Measurements from ENCODE around the gene GMNN. TPM values are rescaled to one million over a fixed set of nuclear protein-coding genes. Genes with fewer than 3 reads are reported as not detected.

GMNN gene
- total and polyA plus RNA-seq, 4 donors: 11.4 to 18.3 (median 13.8) TPM

DNA sequence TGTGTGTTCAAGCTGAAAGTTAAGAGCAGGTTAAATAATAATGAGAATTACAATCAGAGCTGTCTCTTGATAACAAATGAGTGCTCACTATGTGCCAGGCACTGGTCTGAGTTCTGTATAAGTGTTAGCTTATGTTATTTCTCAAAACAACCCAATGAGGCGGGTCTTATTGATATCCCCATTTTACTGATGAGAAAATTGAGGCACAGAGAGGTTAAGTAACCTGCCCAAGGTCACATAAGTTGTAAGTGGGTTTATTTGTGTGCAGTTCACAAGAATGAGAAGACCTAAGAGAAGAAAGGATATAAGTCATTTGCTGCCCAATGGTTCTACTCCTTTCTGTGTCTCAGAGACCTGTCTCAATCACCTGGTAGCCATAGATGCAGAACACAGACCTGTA, 58.1 kb downstream of the GMNN start:
- ATAC-seq (ENCODE audit: insufficient read depth, low FRiP score): no peak
- WGBS, 2 donors: 97 to 98% methylated on average over 1 of the region's 1 CpG
- H3K4me1 ChIP-seq (ENCODE audit: control insufficient read depth in 5 of 5, insufficient read depth in 5 of 5, low read length in 5 of 5): peaks cover 0 to 3% (median 0%) of the 10 kb centered on the region in 5 donors
- H3K4me3 ChIP-seq: no peak overlapping the region
- no peaks in the 10 kb centered on the region for H3K9me3 ChIP-seq (ENCODE audit: control insufficient read depth in 4 of 4, insufficient read depth in 3 of 4, low read length in 3 of 4)
- TF ChIP-seq, protein P1, sequence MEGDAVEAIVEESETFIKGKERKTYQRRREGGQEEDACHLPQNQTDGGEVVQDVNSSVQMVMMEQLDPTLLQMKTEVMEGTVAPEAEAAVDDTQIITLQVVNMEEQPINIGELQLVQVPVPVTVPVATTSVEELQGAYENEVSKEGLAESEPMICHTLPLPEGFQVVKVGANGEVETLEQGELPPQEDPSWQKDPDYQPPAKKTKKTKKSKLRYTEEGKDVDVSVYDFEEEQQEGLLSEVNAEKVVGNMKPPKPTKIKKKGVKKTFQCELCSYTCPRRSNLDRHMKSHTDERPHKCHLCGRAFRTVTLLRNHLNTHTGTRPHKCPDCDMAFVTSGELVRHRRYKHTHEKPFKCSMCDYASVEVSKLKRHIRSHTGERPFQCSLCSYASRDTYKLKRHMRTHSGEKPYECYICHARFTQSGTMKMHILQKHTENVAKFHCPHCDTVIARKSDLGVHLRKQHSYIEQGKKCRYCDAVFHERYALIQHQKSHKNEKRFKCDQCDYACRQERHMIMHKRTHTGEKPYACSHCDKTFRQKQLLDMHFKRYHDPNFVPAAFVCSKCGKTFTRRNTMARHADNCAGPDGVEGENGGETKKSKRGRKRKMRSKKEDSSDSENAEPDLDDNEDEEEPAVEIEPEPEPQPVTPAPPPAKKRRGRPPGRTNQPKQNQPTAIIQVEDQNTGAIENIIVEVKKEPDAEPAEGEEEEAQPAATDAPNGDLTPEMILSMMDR (IDR thresholded peaks at IDR 0.05; ENCODE audit: control extremely low read depth, extremely low read depth): no peak
- H3K9ac ChIP-seq (ENCODE audit: insufficient read depth in 1 of 2, low read length in 2 of 2): no peak overlapping the region
- H3K27ac ChIP-seq (ENCODE audit: low read depth in 1 of 2, low read length in 1 of 2): no peak overlapping the region
- DNase-seq: no peak
- no peaks in the 10 kb centered on the region for H3K27me3 ChIP-seq (ENCODE audit: control insufficient read depth in 3 of 3, insufficient read depth in 3 of 3, low read length in 2 of 3)
- H3K36me3 ChIP-seq (ENCODE audit: control insufficient read depth in 4 of 4, insufficient read depth in 4 of 4, low read length in 4 of 4): peaks cover 0 to 5% (median 0%) of the 10 kb centered on the region in 4 donors

DNA sequence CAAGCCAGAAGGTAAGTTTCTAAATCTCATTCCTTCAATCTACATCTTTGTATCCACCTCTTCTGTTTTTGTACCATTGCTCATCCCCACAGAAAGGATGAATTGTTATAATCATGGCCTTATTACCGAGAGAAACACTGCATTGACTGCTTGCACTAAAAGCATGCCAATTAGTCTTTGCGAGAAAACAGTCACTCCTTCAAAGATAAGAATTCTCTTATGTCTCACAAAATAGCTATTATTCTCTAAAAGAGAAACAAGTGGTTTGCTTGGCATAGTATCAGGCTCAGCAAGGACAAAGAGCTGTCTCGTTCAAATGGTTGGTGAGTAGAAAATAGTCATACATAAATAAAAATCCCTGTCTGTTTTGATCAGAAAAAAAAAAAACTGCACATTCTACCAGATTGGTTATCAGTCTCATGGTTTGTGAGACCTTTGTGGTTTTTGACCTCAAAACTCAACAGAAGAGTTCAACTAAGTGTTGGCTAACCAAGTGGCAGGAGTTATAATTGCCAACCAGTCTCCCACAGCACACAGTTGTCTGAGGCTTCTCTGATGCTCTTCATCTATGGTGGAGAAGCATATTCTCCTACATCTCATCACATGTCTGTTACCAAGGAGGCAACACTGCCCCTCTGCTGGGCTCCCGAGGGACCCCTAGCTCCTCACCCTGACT, 59.1 kb downstream of the GMNN start:
- TF ChIP-seq, protein P1 (IDR thresholded peaks at IDR 0.05; ENCODE audit: control extremely low read depth, extremely low read depth): no peak
- Histone ChIP-seq H3K27me3 (ENCODE audit: control insufficient read depth in 3 of 3, insufficient read depth in 3 of 3, low read length in 2 of 3) (no peaks in the 10 kb centered on the region), H3K36me3 (ENCODE audit: control insufficient read depth in 4 of 4, insufficient read depth in 4 of 4, low read length in 4 of 4) (peaks cover 0 to 4% (median 0%) of the 10 kb centered on the region in 4 donors), H3K27ac (ENCODE audit: low read depth in 1 of 2, low read length in 1 of 2) (no peak overlapping the region), H3K4me3 (no peak overlapping the region), H3K4me1 (ENCODE audit: control insufficient read depth in 5 of 5, insufficient read depth in 5 of 5, low read length in 5 of 5) (peaks cover 0 to 3% (median 0%) of the 10 kb centered on the region in 5 donors), H3K9ac (ENCODE audit: insufficient read depth in 1 of 2, low read length in 2 of 2) (no peak overlapping the region), H3K9me3 (ENCODE audit: control insufficient read depth in 4 of 4, insufficient read depth in 3 of 4, low read length in 3 of 4) (no peaks in the 10 kb centered on the region)
- DNase-seq (no peak), ATAC-seq (ENCODE audit: insufficient read depth, low FRiP score) (no peak)
- 93 to 94% methylated on average over 4 of the region's 4 CpGs for WGBS, 2 donors

Other genes with a start within 250 kb of the GMNN start
- 1 to 10 TPM; 1.1 to 2.9 TPM for gene KIAA0319, start 128.7 kb upstream of the GMNN start, total RNA-seq
- gene KIAA0319, start 128.7 kb upstream of the GMNN start, polyA plus RNA-seq: under 1 TPM; 0.38 to 0.59 TPM
- 10 to 100 TPM; 36.8 to 56.8 TPM for gene TDP2, start 108.0 kb upstream of the GMNN start, total RNA-seq
- gene TDP2, start 108.0 kb upstream of the GMNN start, polyA plus RNA-seq: 10 to 100 TPM; 40.7 to 42.9 TPM
- 10 to 100 TPM in 1 of 2 donors, 1 to 10 TPM in 1; 4.7 to 14.1 TPM for gene ACOT13, start 107.9 kb upstream of the GMNN start, total RNA-seq
- 10 to 100 TPM; 14.6 to 59.3 TPM for gene ACOT13, start 107.9 kb upstream of the GMNN start, polyA plus RNA-seq
- gene C6orf62, start 55.8 kb upstream of the GMNN start, total RNA-seq: 100 to 1,000 TPM in 1 of 2 donors, 10 to 100 TPM in 1; 71.8 to 123 TPM
- gene C6orf62, start 55.8 kb upstream of the GMNN start, polyA plus RNA-seq: 10 to 100 TPM; 79.3 to 80.9 TPM
- 1 to 10 TPM; 1.5 to 3.2 TPM for gene ARMH2, start 24.0 kb downstream of the GMNN start, total RNA-seq
- gene ARMH2, start 24.0 kb downstream of the GMNN start, polyA plus RNA-seq: 1 to 10 TPM in 1 of 2 donors, under 1 TPM in 1; 0.56 to 1.1 TPM
- gene RIPOR2, start 161.0 kb downstream of the GMNN start, total RNA-seq: 10 to 100 TPM; 18.5 to 66.9 TPM
- 10 to 100 TPM in 1 of 2 donors, 1 to 10 TPM in 1; 7.9 to 97.6 TPM for gene RIPOR2, start 161.0 kb downstream of the GMNN start, polyA plus RNA-seq